Neural progenitor cell (in vitro differentiated cells): ENCODE results near the gene ABI3BP. TPM values are rescaled to one million over a fixed set of nuclear protein-coding genes. Genes with fewer than 3 reads are reported as not detected.

Source experiments
- DNase-seq: peaks from one replicate; pipeline ENCODE4 v3.0.0-alpha.2; 2016; ENCODE audit warnings: low spot score
- H2AFZ ChIP-seq: fragments of 200-600 bp; sonication (generic); replicated peaks from 2 replicates; pipeline ENCODE4 v1.6.1; 2016; ENCODE audit warnings: antibody characterized with exemption
- H3F3A ChIP-seq: fragments of 200-600 bp; sonication (generic); 2 replicates; pipeline ENCODE4 v1.6.1; 2016; ENCODE audit warnings: antibody characterized with exemption, low read depth
- H3K27ac ChIP-seq: fragments of 200-600 bp; sonication (generic); 2 replicates; pipeline ENCODE4 v1.5.1; 2016; ENCODE audit warnings: mild to moderate bottlenecking
- H3K27me3 ChIP-seq: fragments of 200-600 bp; sonication (generic); 2 replicates; pipeline ENCODE4 v1.6.1; 2016; ENCODE audit warnings: mild to moderate bottlenecking, moderate library complexity
- H3K36me3 ChIP-seq: fragments of 200-600 bp; sonication (generic); 2 replicates; pipeline ENCODE4 v1.5.1; 2016
- H3K4me1 ChIP-seq: fragments of 200-600 bp; sonication (generic); 2 replicates; pipeline ENCODE4 v1.6.1; 2016; ENCODE audit warnings: mixed run types
- H3K4me2 ChIP-seq: fragments of 200-600 bp; sonication (generic); 2 replicates; pipeline ENCODE4 v1.6.1; 2016
- H3K4me3 ChIP-seq: fragments of 200-600 bp; sonication (generic); 2 replicates; pipeline ENCODE4 v1.5.1; 2016
- H3K79me2 ChIP-seq: fragments of 200-600 bp; sonication (generic); 2 replicates; pipeline ENCODE4 v1.6.1; 2016; ENCODE audit warnings: low read depth
- H3K9ac ChIP-seq: fragments of 200-600 bp; sonication (generic); 2 replicates; pipeline ENCODE4 v1.6.1; 2016
- H3K9me3 ChIP-seq: fragments of 200-600 bp; sonication (generic); 2 replicates; pipeline ENCODE4 v1.5.1; 2016; ENCODE audit warnings: low read depth
- H4K20me1 ChIP-seq: fragments of 200-600 bp; sonication (generic); 2 replicates; pipeline ENCODE4 v1.6.1; 2016; ENCODE audit warnings: low read depth
- H3K27ac Mint-ChIP-seq: 3 replicates; pipeline ENCODE4 v1.8.0; 2021; ENCODE audit warnings: mixed read lengths
- H3K27me3 Mint-ChIP-seq: 2 replicates; pipeline ENCODE4 v1.8.0; 2022; ENCODE audit warnings: low read depth, mild to moderate bottlenecking, inconsistent platforms, moderate library complexity, mixed read lengths; ENCODE audit not compliant: insufficient read depth
- H3K36me3 Mint-ChIP-seq: 3 replicates; pipeline ENCODE4 v1.8.0; 2021; ENCODE audit warnings: mixed read lengths
- H3K4me1 Mint-ChIP-seq: 3 replicates; pipeline ENCODE4 v1.8.0; 2021; ENCODE audit warnings: mixed read lengths
- H3K4me3 Mint-ChIP-seq: 3 replicates; pipeline ENCODE4 v1.8.0; 2021; ENCODE audit warnings: mild to moderate bottlenecking, moderate library complexity, mixed read lengths
- H3K9me3 Mint-ChIP-seq: 3 replicates; pipeline ENCODE4 v1.8.0; 2020; ENCODE audit warnings: mixed read lengths
- EZH2 ChIP-seq: fragments of 200-600 bp; sonication (generic); IDR thresholded peaks from 2 replicates; pipeline ENCODE4 v1.6.1; 2017; ENCODE audit warnings: antibody characterized with exemption, mild to moderate bottlenecking, moderate library complexity
- EZH2phosphoT487 ChIP-seq: fragments of 200-600 bp; sonication (generic); IDR thresholded peaks from 2 replicates; pipeline ENCODE4 v1.6.1; 2017; ENCODE audit warnings: antibody characterized with exemption
- total RNA-seq: library from RNA; depleted of rRNA; stranded (reverse); fragments of >200 nt; gene quantifications from 2 replicates; pipeline ENCODE4 v1.2.3, GENCODE V29; 2015; ENCODE audit warnings: low replicate concordance
- TF ChIP-seq, protein P1 (sequence below): fragments of 200-600 bp; sonication (generic); IDR thresholded peaks from 2 replicates; pipeline ENCODE4 v1.5.1; 2017; ENCODE audit warnings: antibody characterized with exemption, mild to moderate bottlenecking

ABI3BP gene
- total RNA-seq, 1 donor from 2014 or later, result not detected

DNA sequence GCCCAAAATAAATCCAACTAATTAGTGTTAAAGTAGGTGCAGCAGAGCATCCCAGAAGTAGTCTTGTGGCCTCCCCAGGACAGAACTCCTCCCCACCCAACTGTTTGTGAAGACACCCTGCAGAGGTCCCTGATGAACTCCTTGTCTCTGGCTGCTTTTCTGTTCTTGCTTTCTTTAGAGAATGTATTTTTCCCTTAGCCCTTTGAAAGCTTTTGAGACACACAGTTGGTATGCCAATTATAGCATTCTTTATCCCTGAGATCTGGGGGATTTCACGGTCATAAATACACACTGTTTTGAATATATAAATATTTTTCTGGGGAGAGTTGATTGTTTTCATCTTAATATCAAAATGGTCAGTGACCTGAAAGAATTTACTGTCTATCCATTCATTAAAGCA is 274.1 kb downstream of the ABI3BP start:
- Mint-ChIP-seq H3K4me3 (no peak overlapping the region), H3K27me3 (no peaks in the 10 kb centered on the region), H3K4me1 (peaks cover 13% of the 10 kb centered on the region), H3K36me3 (peaks cover 55% of the 10 kb centered on the region), H3K27ac (peak overlapping the region; percentile 44), H3K9me3 (peaks cover 11% of the 10 kb centered on the region)
- peaks cover 9% of the 10 kb centered on the region for H3K36me3 ChIP-seq
- peaks cover 19% of the 10 kb centered on the region for H3F3A ChIP-seq
- H3K4me2 ChIP-seq, result peak overlapping the region; percentile 56
- peaks cover 29% of the 10 kb centered on the region for H3K4me1 ChIP-seq
- H2AFZ ChIP-seq, result no peak overlapping the region
- no peaks in the 10 kb centered on the region for H3K27me3 ChIP-seq
- peak overlapping the region; percentile 53 for H3K27ac ChIP-seq
- peak; percentile 54 for DNase-seq
- peaks cover 9% of the 10 kb centered on the region for H4K20me1 ChIP-seq
- TF ChIP-seq EZH2phosphoT487 (no peak), EZH2 (no peak)
- TF ChIP-seq, protein P1, sequence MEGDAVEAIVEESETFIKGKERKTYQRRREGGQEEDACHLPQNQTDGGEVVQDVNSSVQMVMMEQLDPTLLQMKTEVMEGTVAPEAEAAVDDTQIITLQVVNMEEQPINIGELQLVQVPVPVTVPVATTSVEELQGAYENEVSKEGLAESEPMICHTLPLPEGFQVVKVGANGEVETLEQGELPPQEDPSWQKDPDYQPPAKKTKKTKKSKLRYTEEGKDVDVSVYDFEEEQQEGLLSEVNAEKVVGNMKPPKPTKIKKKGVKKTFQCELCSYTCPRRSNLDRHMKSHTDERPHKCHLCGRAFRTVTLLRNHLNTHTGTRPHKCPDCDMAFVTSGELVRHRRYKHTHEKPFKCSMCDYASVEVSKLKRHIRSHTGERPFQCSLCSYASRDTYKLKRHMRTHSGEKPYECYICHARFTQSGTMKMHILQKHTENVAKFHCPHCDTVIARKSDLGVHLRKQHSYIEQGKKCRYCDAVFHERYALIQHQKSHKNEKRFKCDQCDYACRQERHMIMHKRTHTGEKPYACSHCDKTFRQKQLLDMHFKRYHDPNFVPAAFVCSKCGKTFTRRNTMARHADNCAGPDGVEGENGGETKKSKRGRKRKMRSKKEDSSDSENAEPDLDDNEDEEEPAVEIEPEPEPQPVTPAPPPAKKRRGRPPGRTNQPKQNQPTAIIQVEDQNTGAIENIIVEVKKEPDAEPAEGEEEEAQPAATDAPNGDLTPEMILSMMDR, result no peak
- no peak overlapping the region for H3K9ac ChIP-seq
- H3K9me3 ChIP-seq, result no peaks in the 10 kb centered on the region
- no peak overlapping the region for H3K4me3 ChIP-seq
- peaks cover 99% of the 10 kb centered on the region for H3K79me2 ChIP-seq

DNA sequence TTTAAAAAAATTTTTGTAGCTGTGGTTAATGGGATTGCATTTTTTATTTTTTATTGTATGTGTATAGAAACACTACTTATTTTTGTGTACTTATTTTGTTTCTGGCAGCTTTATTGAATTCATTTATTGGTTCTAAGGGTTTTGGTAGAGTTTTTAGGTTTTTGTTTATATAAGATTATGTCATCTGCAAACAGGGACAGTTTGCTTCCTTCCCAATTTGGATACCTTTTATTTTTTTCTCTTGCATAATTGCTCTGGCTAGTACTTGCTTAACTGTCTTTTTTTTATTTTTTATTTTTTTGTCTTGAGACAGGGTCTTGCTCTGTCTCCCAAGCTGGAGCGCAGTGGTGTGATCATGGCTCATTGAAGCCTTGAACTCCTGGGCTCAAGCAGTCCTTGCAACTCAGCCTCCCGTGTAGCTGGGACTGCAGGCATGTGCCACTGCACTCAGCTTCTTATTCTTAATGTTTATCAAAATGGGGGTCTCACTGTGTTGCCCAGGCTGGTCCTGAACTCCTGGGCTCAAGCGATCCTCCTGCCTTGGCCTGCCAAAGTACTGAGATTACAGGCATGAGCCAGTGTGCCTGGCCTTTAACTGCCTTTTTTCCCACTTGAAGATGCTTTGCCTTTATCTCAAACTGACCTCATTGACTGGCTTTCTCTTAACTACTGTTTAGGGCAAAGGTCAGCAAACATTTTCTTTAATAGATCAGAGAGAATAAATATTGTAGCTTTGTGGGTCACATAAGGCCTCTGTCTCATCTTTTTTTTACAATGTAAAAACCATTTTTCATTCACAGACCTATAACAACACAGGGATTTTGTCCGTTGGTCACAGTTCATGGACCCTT is 275.4 kb downstream of the ABI3BP start:
- H4K20me1 ChIP-seq, result peaks cover 12% of the 10 kb centered on the region
- DNase-seq, result no peak
- Mint-ChIP-seq H3K4me1 (peaks cover 13% of the 10 kb centered on the region), H3K36me3 (peaks cover 57% of the 10 kb centered on the region), H3K9me3 (peaks cover 11% of the 10 kb centered on the region), H3K27ac (no peak overlapping the region), H3K27me3 (no peaks in the 10 kb centered on the region), H3K4me3 (no peak overlapping the region)
- H3K9me3 ChIP-seq, result no peaks in the 10 kb centered on the region
- H3F3A ChIP-seq, result peaks cover 19% of the 10 kb centered on the region
- TF ChIP-seq, protein P1, result no peak
- TF ChIP-seq EZH2phosphoT487, result no peak
- no peak overlapping the region for H3K4me2 ChIP-seq
- peaks cover 6% of the 10 kb centered on the region for H3K36me3 ChIP-seq
- H3K79me2 ChIP-seq, result peaks cover 99% of the 10 kb centered on the region
- H3K9ac ChIP-seq, result no peak overlapping the region
- H3K27me3 ChIP-seq, result no peaks in the 10 kb centered on the region
- peak overlapping the region; percentile 53 for H3K27ac ChIP-seq
- H3K4me1 ChIP-seq, result peaks cover 29% of the 10 kb centered on the region
- H3K4me3 ChIP-seq, result no peak overlapping the region
- no peak overlapping the region for H2AFZ ChIP-seq

DNA sequence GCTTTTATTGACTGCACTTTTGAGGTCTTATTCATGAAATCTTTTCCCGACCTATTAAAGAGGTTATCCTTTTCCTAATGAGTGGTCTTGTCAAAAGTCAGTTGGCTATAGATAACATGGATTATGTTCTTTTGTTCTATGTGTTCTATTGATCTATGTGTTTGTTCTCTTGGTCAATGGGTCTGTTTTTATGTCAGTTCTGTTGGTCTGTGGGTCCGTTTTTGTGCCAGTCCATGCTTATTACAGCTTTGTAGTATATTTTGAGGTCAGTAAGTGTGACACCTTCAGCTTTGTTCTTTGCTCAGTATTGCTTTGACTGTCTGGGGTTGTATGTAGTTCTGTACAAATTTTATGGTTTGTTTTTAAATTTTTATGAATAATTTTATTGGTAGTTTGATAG is 276.2 kb downstream of the ABI3BP start:
- H3K27me3 ChIP-seq, result no peaks in the 10 kb centered on the region
- no peak for DNase-seq
- H3F3A ChIP-seq, result peaks cover 19% of the 10 kb centered on the region
- H2AFZ ChIP-seq, result no peak overlapping the region
- TF ChIP-seq, protein P1, result no peak
- no peak for TF ChIP-seq EZH2
- TF ChIP-seq EZH2phosphoT487, result no peak
- H4K20me1 ChIP-seq, result peaks cover 20% of the 10 kb centered on the region
- Mint-ChIP-seq H3K4me3 (no peak overlapping the region), H3K36me3 (peaks cover 58% of the 10 kb centered on the region), H3K9me3 (peaks cover 11% of the 10 kb centered on the region), H3K27me3 (no peaks in the 10 kb centered on the region), H3K4me1 (peaks cover 16% of the 10 kb centered on the region), H3K27ac (no peak overlapping the region)
- peak overlapping the region; percentile 14 for H3K4me2 ChIP-seq
- H3K79me2 ChIP-seq, result peaks cover 99% of the 10 kb centered on the region
- H3K9ac ChIP-seq, result no peak overlapping the region
- H3K4me3 ChIP-seq, result peak overlapping the region; percentile 2
- peaks cover 29% of the 10 kb centered on the region for H3K4me1 ChIP-seq
- H3K9me3 ChIP-seq, result no peaks in the 10 kb centered on the region
- no peak overlapping the region for H3K27ac ChIP-seq
- H3K36me3 ChIP-seq, result peaks cover 3% of the 10 kb centered on the region
